ENCODE data around the gene MBOAT2. TPM values are rescaled to one million over a fixed set of nuclear protein-coding genes. Genes with fewer than 3 reads are reported as not detected.

Gene MBOAT2
- total and polyA plus RNA-seq, 7 donors: 8.4 to 43.5 (median 15.3) TPM

DNA sequence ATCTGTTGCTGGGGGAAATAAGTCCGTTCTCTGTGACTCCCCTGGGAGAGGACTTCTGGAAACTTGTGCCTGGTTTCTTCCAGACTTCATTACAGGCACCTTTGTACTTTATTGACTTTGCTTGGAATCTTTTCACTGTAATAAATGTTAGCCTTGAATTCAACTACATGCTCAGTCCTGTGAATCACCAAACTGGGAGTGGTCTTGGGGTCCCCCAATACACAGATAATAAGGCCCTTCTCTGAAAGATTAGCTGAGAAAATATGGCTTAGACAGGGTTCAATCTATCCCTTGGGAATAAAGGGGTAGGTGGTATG is 117.3 kb downstream of the MBOAT2 start:
- no peaks in the 10 kb centered on the region for H3K9me3 ChIP-seq
- H3K27ac ChIP-seq: no peak overlapping the region
- WGBS, 2 donors: 26 to 42% methylated on average over 1 of the region's 1 CpG
- intact Hi-C loops (cut with DNase I): no loop called here
- no peak overlapping the region for H3K4me3 ChIP-seq
- TF ChIP-seq EP300 (IDR thresholded peaks at IDR 0.05) (no peak), POLR2AphosphoS5 (IDR thresholded peaks at IDR 0.05) (no peak), POLR2A (IDR thresholded peaks at IDR 0.05) (no peak)
- H3K27me3 ChIP-seq: no peaks in the 10 kb centered on the region
- peaks cover 0 to 5% (median 0%) of the 10 kb centered on the region in 4 donors for H3K4me1 ChIP-seq
- DNase-seq: no peak
- no peaks in the 10 kb centered on the region for H3K36me3 ChIP-seq

DNA sequence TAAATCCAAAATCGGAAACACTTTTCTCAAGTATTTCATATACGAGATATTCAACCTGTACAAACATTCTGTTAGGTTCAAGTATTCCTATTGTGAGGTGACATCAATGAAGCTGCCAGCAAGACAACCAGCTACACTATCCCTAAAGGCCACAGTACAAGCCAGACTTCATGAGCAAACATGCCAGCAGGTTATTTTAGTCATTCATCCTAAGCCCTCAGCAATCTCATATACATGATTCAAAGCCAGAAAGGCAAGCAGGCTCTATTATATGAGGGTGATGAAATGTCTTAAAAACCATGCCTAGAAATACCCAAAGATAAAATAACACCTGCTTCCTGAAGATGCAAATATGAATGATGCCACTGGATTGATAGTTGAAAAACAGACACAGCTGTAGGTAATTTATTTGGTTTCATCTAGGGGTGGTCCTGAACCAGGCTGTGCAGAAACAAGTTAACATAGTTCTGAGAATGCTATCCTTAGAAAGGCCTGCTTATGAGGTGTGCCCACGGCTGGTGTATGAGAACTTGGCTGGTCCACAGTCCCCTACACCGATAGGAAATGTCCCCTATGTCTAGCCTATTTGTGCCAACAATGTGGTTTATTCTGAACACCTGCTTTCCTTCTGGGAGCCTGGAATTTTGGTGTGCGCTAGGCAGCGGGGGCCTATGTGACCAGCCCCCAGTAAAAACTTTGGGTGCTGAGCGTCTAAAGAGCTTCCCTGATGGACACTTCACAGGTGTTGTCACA is 117.9 kb downstream of the MBOAT2 start:
- 68 to 90% methylated on average over 7 of the region's 7 CpGs for WGBS, 2 donors
- Histone ChIP-seq H3K27ac (no peak overlapping the region), H3K27me3 (no peaks in the 10 kb centered on the region), H3K36me3 (peaks cover 0 to 5% (median 0%) of the 10 kb centered on the region in 4 donors), H3K4me1 (no peaks in the 10 kb centered on the region), H3K4me3 (no peak overlapping the region), H3K9me3 (no peaks in the 10 kb centered on the region)
- no peak for TF ChIP-seq EP300 (IDR thresholded peaks at IDR 0.05)
- TF ChIP-seq POLR2AphosphoS5 (IDR thresholded peaks at IDR 0.05): no peak
- no peak for TF ChIP-seq POLR2A (IDR thresholded peaks at IDR 0.05)
- intact Hi-C loops (cut with DNase I): no loop called here
- DNase-seq: no peak

GRCh38 chr2:8884812-8885211 is 118.7 kb downstream of the MBOAT2 start:
- no peak overlapping the region for H3K27ac ChIP-seq
- no peaks in the 10 kb centered on the region for H3K4me1 ChIP-seq
- peaks cover 0 to 6% (median 0%) of the 10 kb centered on the region in 4 donors for H3K36me3 ChIP-seq
- intact Hi-C loops (cut with DNase I): no loop called here
- TF ChIP-seq POLR2A (IDR thresholded peaks at IDR 0.05): no peak
- TF ChIP-seq, protein P1, sequence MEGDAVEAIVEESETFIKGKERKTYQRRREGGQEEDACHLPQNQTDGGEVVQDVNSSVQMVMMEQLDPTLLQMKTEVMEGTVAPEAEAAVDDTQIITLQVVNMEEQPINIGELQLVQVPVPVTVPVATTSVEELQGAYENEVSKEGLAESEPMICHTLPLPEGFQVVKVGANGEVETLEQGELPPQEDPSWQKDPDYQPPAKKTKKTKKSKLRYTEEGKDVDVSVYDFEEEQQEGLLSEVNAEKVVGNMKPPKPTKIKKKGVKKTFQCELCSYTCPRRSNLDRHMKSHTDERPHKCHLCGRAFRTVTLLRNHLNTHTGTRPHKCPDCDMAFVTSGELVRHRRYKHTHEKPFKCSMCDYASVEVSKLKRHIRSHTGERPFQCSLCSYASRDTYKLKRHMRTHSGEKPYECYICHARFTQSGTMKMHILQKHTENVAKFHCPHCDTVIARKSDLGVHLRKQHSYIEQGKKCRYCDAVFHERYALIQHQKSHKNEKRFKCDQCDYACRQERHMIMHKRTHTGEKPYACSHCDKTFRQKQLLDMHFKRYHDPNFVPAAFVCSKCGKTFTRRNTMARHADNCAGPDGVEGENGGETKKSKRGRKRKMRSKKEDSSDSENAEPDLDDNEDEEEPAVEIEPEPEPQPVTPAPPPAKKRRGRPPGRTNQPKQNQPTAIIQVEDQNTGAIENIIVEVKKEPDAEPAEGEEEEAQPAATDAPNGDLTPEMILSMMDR (IDR thresholded peaks at IDR 0.05): no peak
- H3K4me3 ChIP-seq: no peak overlapping the region
- DNase-seq: no peak
- no peaks in the 10 kb centered on the region for H3K9me3 ChIP-seq
- WGBS, 2 donors: 97 to 100% methylated on average over 4 of the region's 4 CpGs
- H3K27me3 ChIP-seq: no peaks in the 10 kb centered on the region

GRCh38 chr2:8882094-8882493 is 121.4 kb downstream of the MBOAT2 start:
- Histone ChIP-seq H3K27ac (no peak overlapping the region), H3K36me3 (peaks cover 0 to 6% (median 0%) of the 10 kb centered on the region in 4 donors), H3K4me1 (no peaks in the 10 kb centered on the region), H3K9me3 (no peaks in the 10 kb centered on the region), H3K4me3 (no peak overlapping the region), H3K27me3 (no peaks in the 10 kb centered on the region)
- DNase-seq: no peak
- 85 to 94% methylated on average over 5 of the region's 5 CpGs for WGBS, 2 donors
- intact Hi-C loops (cut with DNase I): no loop called here
- TF ChIP-seq, protein P1 (IDR thresholded peaks at IDR 0.05): no peak
- no peak for TF ChIP-seq EP300 (IDR thresholded peaks at IDR 0.05)

- H3K27me3 ChIP-seq: no peaks in the 10 kb centered on the region
- intact Hi-C loops (cut with DNase I): loop anchor here (10.0 kb wide), 1 partner anchor 457 kb away; no protein-coding TSS in a partner anchor
- H3K27ac ChIP-seq: no peak overlapping the region
- H3K4me3 ChIP-seq: no peak overlapping the region
- peaks cover 0 to 8% (median 3%) of the 10 kb centered on the region in 4 donors for H3K36me3 ChIP-seq
- H3K9me3 ChIP-seq: no peaks in the 10 kb centered on the region
- 95 to 98% methylated on average over 4 of the region's 4 CpGs for WGBS, 2 donors
- DNase-seq: no peak
- no peaks in the 10 kb centered on the region for H3K4me1 ChIP-seq
- TF ChIP-seq EP300 (IDR thresholded peaks at IDR 0.05) (no peak), POLR2AphosphoS5 (IDR thresholded peaks at IDR 0.05) (no peak), POLR2A (IDR thresholded peaks at IDR 0.05) (no peak)
- TF ChIP-seq, protein P1 (IDR thresholded peaks at IDR 0.05): no peak
Measured at GRCh38 chr2:8877894-8878293, 125.6 kb downstream of the MBOAT2 start.

GRCh38 chr2:8877332-8877731 is 126.2 kb downstream of the MBOAT2 start:
- no peak for TF ChIP-seq POLR2A (IDR thresholded peaks at IDR 0.05)
- TF ChIP-seq, protein P1 (IDR thresholded peaks at IDR 0.05): no peak
- no peak for TF ChIP-seq POLR2AphosphoS5 (IDR thresholded peaks at IDR 0.05)
- TF ChIP-seq EP300 (IDR thresholded peaks at IDR 0.05): no peak
- WGBS, 2 donors: 38 to 78% methylated on average over 4 of the region's 4 CpGs
- intact Hi-C loops (cut with DNase I): loop anchor here (10.0 kb wide), 1 partner anchor 457 kb away; no protein-coding TSS in a partner anchor

More at GRCh38 chr2:8877332-8877731, 126.2 kb downstream of the MBOAT2 start:
- no peak overlapping the region for H3K4me3 ChIP-seq
- H3K9me3 ChIP-seq: no peaks in the 10 kb centered on the region
- no peak overlapping the region for H3K27ac ChIP-seq
- H3K27me3 ChIP-seq: no peaks in the 10 kb centered on the region
- DNase-seq: no peak
- peaks cover 0 to 8% (median 3%) of the 10 kb centered on the region in 4 donors for H3K36me3 ChIP-seq
- no peaks in the 10 kb centered on the region for H3K4me1 ChIP-seq
